ENCODE data around the gene KLHL17. TPM values are rescaled to one million over a fixed set of nuclear protein-coding genes. Genes with fewer than 3 reads are reported as not detected.

The KLHL17 gene
- total RNA-seq, 1 donor from 2014 or later: 4.5 TPM

- Histone ChIP-seq H3K36me3 (ENCODE audit: control insufficient read depth, insufficient read depth, low read length) (peaks cover 49% of the 10 kb centered on the region), H3K4me3 (ENCODE audit: low read depth, low read length) (no peak overlapping the region), H3K27me3 (ENCODE audit: control insufficient read depth, insufficient read depth, low read length) (no peaks in the 10 kb centered on the region)
- FAIRE-seq: no peak
- TF ChIP-seq CTCF (IDR thresholded peaks at IDR 0.05; ENCODE audit: insufficient read depth, low read length, severe bottlenecking): no peak
- no peak for DNase-seq (ENCODE audit: low read depth)
Measured at GRCh38 chr1:947958-948357, 12.4 kb upstream of the KLHL17 start.

GRCh38 chr1:950268-950667, 10.1 kb upstream of the KLHL17 start:
- no peak for FAIRE-seq
- no peak for TF ChIP-seq CTCF (IDR thresholded peaks at IDR 0.05; ENCODE audit: insufficient read depth, low read length, severe bottlenecking)
- Histone ChIP-seq H3K36me3 (ENCODE audit: control insufficient read depth, insufficient read depth, low read length) (peaks cover 64% of the 10 kb centered on the region), H3K27me3 (ENCODE audit: control insufficient read depth, insufficient read depth, low read length) (no peaks in the 10 kb centered on the region), H3K4me3 (ENCODE audit: low read depth, low read length) (no peak overlapping the region)
- no peak for DNase-seq (ENCODE audit: low read depth)

GRCh38 chr1:950881-951280, 9.5 kb upstream of the KLHL17 start:
- TF ChIP-seq CTCF (IDR thresholded peaks at IDR 0.05; ENCODE audit: insufficient read depth, low read length, severe bottlenecking): no peak
- peaks cover 69% of the 10 kb centered on the region for H3K36me3 ChIP-seq (ENCODE audit: control insufficient read depth, insufficient read depth, low read length)
- H3K4me3 ChIP-seq (ENCODE audit: low read depth, low read length): no peak overlapping the region
- FAIRE-seq (no peak), DNase-seq (ENCODE audit: low read depth) (no peak)
- no peaks in the 10 kb centered on the region for H3K27me3 ChIP-seq (ENCODE audit: control insufficient read depth, insufficient read depth, low read length)

- Histone ChIP-seq H3K4me3 (ENCODE audit: low read depth, low read length) (no peak overlapping the region), H3K36me3 (ENCODE audit: control insufficient read depth, insufficient read depth, low read length) (peaks cover 73% of the 10 kb centered on the region), H3K27me3 (ENCODE audit: control insufficient read depth, insufficient read depth, low read length) (no peaks in the 10 kb centered on the region)
- TF ChIP-seq CTCF (IDR thresholded peaks at IDR 0.05; ENCODE audit: insufficient read depth, low read length, severe bottlenecking): no peak
- FAIRE-seq (no peak), DNase-seq (ENCODE audit: low read depth) (no peak)
Measured at GRCh38 chr1:951364-951763, 9.0 kb upstream of the KLHL17 start.

- H3K27me3 ChIP-seq (ENCODE audit: control insufficient read depth, insufficient read depth, low read length): no peaks in the 10 kb centered on the region
- no peak for FAIRE-seq
- no peak overlapping the region for H3K4me3 ChIP-seq (ENCODE audit: low read depth, low read length)
- peaks cover 73% of the 10 kb centered on the region for H3K36me3 ChIP-seq (ENCODE audit: control insufficient read depth, insufficient read depth, low read length)
- no peak for DNase-seq (ENCODE audit: low read depth)
- no peak for TF ChIP-seq CTCF (IDR thresholded peaks at IDR 0.05; ENCODE audit: insufficient read depth, low read length, severe bottlenecking)
Measured at GRCh38 chr1:952201-952600, 8.2 kb upstream of the KLHL17 start.

- FAIRE-seq (no peak), DNase-seq (ENCODE audit: low read depth) (no peak)
- H3K36me3 ChIP-seq (ENCODE audit: control insufficient read depth, insufficient read depth, low read length): peaks cover 70% of the 10 kb centered on the region
Measured at GRCh38 chr1:952603-953002, 7.8 kb upstream of the KLHL17 start.

More at GRCh38 chr1:952603-953002, 7.8 kb upstream of the KLHL17 start:
- Histone ChIP-seq H3K4me3 (ENCODE audit: low read depth, low read length) (no peak overlapping the region), H3K27me3 (ENCODE audit: control insufficient read depth, insufficient read depth, low read length) (no peaks in the 10 kb centered on the region)
- TF ChIP-seq CTCF (IDR thresholded peaks at IDR 0.05; ENCODE audit: insufficient read depth, low read length, severe bottlenecking): no peak
